22Rv1 (cell line): ENCODE results near the gene ANKS1A.

Experiments
- H3K27ac ChIP-seq: fragments of 450-650 bp; 2 replicates; pipeline ENCODE4 v1.5.1; 2017
- ZFX ChIP-seq: fragments of 450-650 bp; IDR thresholded peaks from 2 replicates; pipeline ENCODE4 v1.6.1; 2017; ENCODE audit warnings: antibody characterized with exemption, borderline replicate concordance
- TF ChIP-seq, protein P1 (sequence below): fragments of 450-650 bp; IDR thresholded peaks from 2 replicates; pipeline ENCODE4 v1.5.1; 2017; ENCODE audit warnings: mild to moderate bottlenecking

Gene ANKS1A

DNA sequence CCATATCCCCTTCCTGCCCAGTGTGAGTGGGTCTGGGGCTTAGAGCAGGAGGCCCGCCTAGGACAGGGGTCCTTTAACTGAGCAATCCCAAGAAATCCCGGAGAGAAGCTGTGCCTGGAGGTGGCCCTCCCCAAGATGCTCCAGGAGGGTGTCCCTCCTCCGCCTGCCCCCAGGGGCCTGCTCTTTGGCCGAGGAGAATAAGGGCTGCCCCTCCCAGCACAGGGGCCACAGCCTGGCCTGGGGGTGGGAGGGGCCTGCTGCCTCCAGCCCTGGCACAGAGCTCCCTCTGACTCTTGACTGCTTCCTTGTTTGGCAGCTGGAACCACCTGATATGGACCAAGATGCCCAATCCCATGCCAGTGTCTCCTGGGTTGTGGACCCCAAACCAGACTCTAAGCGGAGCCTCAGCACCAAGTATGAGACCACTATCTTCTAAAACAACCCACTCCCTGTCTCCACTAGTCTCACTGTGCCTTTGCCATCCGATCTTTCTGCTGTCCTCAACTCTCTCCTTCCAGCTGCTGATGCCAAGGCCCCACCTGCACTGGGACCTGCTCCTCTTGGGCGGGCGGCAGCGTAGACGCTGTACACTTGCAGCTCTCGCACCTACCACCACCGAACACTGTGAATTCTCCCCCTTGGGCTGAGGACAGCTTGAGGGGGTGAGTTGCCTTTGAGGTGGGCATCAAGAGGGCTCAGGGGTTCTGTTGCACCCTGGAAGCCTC lies 197.7 kb downstream of the ANKS1A start:
- no peak for TF ChIP-seq ZFX
- TF ChIP-seq, protein P1, sequence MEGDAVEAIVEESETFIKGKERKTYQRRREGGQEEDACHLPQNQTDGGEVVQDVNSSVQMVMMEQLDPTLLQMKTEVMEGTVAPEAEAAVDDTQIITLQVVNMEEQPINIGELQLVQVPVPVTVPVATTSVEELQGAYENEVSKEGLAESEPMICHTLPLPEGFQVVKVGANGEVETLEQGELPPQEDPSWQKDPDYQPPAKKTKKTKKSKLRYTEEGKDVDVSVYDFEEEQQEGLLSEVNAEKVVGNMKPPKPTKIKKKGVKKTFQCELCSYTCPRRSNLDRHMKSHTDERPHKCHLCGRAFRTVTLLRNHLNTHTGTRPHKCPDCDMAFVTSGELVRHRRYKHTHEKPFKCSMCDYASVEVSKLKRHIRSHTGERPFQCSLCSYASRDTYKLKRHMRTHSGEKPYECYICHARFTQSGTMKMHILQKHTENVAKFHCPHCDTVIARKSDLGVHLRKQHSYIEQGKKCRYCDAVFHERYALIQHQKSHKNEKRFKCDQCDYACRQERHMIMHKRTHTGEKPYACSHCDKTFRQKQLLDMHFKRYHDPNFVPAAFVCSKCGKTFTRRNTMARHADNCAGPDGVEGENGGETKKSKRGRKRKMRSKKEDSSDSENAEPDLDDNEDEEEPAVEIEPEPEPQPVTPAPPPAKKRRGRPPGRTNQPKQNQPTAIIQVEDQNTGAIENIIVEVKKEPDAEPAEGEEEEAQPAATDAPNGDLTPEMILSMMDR = no peak
- no peak overlapping the region for H3K27ac ChIP-seq

DNA sequence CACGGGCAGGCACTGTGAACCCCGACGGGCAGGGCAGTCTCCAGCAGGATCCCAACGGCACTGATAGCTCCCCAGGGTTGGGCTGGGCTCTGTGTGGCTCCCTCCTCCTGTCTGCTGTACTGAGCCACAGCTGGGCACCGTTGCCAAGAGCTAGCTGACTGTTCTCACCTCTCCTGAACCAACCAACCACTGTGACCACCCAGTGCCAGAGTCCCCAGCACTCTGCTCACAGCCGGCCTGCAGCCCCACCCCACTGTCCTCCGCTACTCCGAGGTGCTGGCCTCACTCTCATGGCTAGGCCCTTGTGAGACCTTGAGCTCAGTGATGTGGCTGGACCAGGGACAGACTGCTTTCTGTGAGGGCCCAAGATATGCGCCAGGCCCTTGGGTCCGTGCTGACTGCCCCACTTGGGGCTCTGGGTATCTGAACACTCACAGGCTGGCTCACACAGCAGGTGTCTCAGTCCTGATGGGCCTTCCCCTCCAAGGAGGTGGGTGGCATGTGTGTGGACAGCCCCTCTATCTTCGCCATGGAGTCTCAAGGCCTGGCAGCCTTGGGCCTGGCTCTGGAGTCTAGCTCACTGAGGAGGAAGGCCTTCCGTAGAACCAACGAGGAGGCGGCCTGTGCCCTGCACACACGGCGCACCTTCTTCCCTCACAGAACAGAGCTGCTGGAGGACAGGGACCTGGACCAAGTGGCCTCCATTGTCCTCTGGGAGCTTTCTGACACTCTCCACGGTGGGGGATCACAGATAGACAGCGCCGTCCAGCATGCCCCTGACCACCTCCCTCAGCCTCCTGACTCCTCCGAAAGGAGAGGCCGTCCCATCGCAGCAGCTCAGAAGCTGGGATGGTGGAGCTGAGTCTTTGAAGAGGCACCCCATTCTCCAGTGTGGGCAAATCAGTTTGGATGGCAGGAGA lies 198.6 kb downstream of the ANKS1A start:
- no peak overlapping the region for H3K27ac ChIP-seq
- TF ChIP-seq, protein P1 = no peak
- no peak for TF ChIP-seq ZFX

DNA sequence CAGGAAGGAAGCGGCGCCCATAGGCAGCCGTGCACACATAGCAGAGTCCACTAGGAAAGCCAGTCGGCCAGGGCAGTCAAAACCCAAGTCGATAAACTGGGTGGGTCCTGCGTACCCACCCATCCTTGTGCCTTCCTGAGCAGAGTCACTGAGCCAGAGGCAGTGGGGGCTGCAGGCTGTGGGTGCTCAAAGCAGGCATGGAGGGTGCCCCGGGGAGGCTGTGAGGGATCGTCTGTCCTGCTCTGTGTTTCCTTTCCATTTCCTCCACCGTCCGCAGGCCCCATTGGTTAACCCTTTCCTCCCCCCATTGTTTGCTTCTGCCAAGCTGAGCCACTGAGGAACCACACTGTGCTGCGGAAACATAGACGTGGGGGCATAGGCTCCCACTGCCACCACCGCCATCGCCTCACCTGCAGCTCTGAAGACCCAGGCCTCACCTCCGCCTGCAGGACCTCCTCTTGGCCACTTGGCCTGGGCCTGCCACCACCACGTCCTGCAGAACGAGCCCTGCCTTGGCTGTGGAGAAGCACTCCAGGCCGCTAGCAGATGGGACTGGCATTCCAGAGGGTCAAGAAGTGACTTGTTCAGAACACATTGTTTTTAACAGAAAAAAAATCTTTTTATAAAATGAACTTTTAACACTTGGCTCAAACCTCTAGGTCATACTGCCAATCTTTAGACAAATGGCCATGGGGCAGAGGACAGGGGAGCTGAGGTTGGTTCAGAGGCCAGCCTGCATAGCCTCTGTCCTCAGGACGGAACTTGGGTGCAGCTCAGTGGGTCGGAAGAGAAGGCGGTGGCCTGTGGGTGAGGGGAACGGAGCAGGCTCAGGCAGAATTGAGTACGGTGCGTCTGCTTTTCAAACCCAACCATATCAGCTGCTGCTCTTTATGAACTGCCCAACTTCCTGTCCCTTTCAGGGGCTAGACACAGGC lies 199.5 kb downstream of the ANKS1A start:
- no peak overlapping the region for H3K27ac ChIP-seq
- TF ChIP-seq, protein P1 = no peak
- TF ChIP-seq ZFX = no peak

DNA sequence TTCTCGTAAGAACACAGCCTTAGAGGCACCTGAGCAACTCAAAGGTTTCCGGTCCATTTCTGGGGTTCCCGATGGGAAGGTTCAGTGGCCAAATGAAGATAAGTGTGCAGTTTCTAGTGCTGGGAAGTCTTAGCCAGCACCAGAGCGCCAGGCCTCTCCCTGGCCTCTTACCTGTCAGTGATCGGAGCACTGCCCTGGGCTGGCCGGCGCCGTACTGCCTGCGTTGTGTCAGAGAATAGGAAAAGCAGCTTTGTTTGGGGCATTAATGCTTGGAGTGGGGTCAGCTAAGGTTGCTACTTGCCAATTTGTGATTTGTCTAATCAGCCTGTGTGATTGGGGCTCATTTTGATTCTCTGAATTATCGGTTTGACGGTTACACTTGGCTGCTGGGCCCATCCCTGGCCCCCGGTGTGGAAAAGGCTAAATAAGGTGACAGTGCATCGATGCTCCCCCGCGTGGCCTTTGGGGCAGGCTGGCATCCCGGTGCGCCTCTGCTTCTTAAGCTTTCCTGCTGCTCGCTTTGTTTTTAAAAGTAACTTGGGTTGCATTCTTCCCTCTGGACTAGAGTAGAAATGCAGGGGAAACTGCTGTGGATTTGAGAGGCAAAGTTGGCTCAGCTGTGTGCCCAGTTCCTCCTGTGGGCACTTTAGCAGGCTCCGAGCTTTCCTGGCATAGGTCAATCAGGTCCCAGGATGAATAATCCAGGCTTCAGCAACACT lies 200.3 kb downstream of the ANKS1A start:
- no peak overlapping the region for H3K27ac ChIP-seq
- TF ChIP-seq, protein P1 = no peak
- TF ChIP-seq ZFX = no peak

DNA sequence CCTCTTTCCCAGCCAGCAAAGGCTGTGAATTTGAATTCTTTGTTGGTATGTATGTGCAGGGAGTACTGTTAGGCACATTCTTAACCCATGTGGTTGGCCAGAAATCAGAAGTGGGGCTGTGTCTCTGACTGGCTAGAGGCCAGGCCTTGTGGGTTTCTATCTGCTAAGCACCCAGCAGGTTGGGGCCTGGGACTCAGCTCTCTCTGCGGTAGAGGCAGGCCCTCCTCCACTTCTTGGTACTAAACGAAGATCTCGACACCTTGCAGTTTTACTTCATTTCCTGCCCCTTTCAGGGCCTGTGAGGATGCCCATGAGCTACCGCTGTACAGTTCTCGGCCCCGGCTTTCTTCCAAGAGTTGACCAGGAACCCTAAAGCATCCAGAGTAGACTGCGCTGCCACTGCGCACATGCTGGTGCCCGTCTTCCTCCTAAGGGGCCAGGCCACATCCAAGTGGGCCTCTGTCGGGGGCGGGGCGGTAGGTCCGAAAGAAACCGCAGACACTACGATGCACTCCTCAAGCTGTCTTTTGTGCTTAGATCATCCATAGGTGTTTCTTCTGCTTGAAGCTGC lies 201.0 kb downstream of the ANKS1A start:
- H3K27ac ChIP-seq = no peak overlapping the region
- TF ChIP-seq, protein P1 = no peak
- TF ChIP-seq ZFX = no peak

DNA sequence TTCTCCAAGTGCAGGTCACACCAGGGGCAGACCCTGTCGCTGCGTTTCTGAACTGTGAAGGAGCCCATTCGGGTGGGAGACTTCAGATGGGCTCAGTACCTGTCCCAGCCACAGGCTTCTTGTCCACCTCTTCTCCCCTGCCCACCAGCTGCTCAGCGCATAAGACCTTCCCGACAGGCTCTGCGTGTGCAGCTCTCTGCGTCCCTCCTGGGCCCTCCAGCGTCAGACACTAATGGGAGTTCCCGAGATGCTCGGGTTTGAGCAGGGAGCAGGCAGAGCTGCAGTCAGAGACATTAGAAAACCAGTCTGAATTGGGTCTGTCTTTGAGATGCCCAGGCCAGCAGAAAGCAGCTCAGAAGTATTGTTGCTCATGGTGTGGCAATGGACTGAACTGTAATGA lies 201.7 kb downstream of the ANKS1A start:
- no peak overlapping the region for H3K27ac ChIP-seq
- no peak for TF ChIP-seq ZFX
- TF ChIP-seq, protein P1 = no peak
